NCI-H1694 (cell line): ENCODE measurements around the gene NEU4.

Source experiments
- DNase-seq: peaks from one replicate; lab custom pipeline; 2025; lab: John Stamatoyannopoulos, UW

NEU4 gene

GRCh38 chr2:241864168-241864849, 55.3 kb downstream of the NEU4 start:
- no peak for DNase-seq

GRCh38 chr2:241864850-241865213, 55.8 kb downstream of the NEU4 start:
- DNase-seq, result no peak

- DNase-seq, result no peak
Observed at GRCh38 chr2:241865416-241865956, 56.5 kb downstream of the NEU4 start.

DNA sequence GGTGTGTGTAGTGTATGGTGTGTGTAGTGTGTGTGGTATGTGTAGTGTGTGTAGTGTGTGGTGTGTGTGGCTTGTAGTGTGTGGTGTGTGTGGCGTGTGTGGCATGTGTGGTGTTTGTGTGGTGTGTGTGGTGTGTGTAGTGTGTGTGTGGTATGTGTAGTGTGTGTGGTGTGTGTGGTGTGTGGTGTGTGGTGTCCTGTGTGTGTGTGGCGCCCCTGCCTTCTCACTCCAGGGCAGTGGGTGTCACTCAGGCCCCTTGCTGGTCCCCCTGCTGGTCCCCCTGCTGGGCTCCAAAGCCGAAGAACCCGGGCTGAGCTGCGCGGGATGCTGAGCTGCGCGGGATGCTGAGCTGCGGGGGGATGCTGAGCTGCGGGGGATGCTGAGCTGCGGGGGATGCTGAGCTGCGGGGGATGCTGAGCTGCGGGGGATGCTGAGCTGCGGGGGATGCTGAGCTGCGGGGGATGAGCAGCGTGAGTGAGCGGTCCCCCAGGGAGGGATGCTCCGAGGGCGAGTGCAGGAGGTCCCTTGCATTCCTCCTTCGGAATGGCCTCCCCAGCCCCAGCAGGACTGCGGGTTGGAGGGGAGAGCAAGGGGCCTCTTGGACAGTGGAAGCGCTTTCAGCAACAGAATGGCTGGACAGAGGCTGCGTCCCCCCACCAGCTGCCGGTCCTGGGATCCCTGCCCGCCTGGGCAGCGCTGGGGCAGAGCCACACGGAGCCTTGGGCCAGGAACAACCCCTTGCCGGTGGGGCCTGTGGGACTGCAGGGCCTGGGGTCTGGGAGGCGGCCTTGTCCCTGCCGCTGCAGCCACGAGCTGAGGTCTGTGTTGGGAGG, 57.2 kb downstream of the NEU4 start:
- no peak for DNase-seq
